ENCODE data around the gene DZANK1. TPM values are rescaled to one million over a fixed set of nuclear protein-coding genes. Genes with fewer than 3 reads are reported as not detected.

DZANK1 gene
- total RNA-seq, 1 donor from 2014 or later: 1.8 TPM

Other genes starting within 250 kb of the DZANK1 start
- 10.2 and 10.5 TPM in 2 replicates for gene ZNF133, start 178.5 kb downstream of the DZANK1 start, total RNA-seq
- 15.0 and 15.3 TPM in 2 replicates for gene POLR3F, start 360 bp upstream of the DZANK1 start, total RNA-seq
- gene RBBP9, start 30.2 kb upstream of the DZANK1 start, total RNA-seq: 21.1 and 24.3 TPM in 2 replicates
- 108 TPM in 2 replicates for gene SEC23B, start 40.9 kb upstream of the DZANK1 start, total RNA-seq
- gene SMIM26, start 100.4 kb upstream of the DZANK1 start, total RNA-seq: 55.8 and 60.2 TPM in 2 replicates
- gene DTD1, start 121.0 kb upstream of the DZANK1 start, total RNA-seq: 49.2 and 49.9 TPM in 2 replicates